Neural progenitor cell (in vitro differentiated cells): ENCODE measurements around the gene XKR8.

Source experiments
- EZH2 ChIP-seq: fragments of 200-600 bp; sonication (generic); IDR thresholded peaks from 2 replicates; pipeline ENCODE4 v1.6.1; 2017; ENCODE audit warnings: antibody characterized with exemption, mild to moderate bottlenecking, moderate library complexity
- EZH2phosphoT487 ChIP-seq: fragments of 200-600 bp; sonication (generic); IDR thresholded peaks from 2 replicates; pipeline ENCODE4 v1.6.1; 2017; ENCODE audit warnings: antibody characterized with exemption
- TF ChIP-seq, protein P1 (sequence below): fragments of 200-600 bp; sonication (generic); IDR thresholded peaks from 2 replicates; pipeline ENCODE4 v1.5.1; 2017; ENCODE audit warnings: antibody characterized with exemption, mild to moderate bottlenecking

DNA sequence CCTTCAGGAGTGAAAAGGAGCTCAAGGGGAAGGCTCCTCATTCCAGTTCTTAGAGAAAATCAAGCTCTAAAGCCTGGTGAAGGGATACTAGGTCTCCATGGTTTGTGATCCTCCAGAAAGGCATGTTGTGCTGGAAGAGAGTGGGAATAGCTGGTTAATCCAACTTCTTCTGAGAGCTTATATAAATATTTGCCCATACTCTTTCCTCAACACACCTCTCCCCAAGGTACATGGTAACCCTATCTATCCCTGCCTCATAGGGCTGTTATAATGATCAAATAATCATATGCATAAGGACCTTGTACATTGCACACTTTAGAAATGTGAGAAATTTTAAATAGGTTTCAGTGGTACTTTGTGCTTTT is 14.6 kb downstream of the XKR8 start:
- TF ChIP-seq, protein P1, sequence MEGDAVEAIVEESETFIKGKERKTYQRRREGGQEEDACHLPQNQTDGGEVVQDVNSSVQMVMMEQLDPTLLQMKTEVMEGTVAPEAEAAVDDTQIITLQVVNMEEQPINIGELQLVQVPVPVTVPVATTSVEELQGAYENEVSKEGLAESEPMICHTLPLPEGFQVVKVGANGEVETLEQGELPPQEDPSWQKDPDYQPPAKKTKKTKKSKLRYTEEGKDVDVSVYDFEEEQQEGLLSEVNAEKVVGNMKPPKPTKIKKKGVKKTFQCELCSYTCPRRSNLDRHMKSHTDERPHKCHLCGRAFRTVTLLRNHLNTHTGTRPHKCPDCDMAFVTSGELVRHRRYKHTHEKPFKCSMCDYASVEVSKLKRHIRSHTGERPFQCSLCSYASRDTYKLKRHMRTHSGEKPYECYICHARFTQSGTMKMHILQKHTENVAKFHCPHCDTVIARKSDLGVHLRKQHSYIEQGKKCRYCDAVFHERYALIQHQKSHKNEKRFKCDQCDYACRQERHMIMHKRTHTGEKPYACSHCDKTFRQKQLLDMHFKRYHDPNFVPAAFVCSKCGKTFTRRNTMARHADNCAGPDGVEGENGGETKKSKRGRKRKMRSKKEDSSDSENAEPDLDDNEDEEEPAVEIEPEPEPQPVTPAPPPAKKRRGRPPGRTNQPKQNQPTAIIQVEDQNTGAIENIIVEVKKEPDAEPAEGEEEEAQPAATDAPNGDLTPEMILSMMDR, result no peak
- TF ChIP-seq EZH2 (no peak), EZH2phosphoT487 (no peak)
